GM19193 (cell line): Measurements from ENCODE around the gene CDH23.

Experiments
- POLR2A ChIP-seq: IDR thresholded peaks from 4 replicates; pipeline ENCODE4 v1.6.1; 2011; ENCODE audit not compliant: insufficient read depth, insufficient read length; ENCODE audit errors: extremely low read depth

CDH23 gene

DNA sequence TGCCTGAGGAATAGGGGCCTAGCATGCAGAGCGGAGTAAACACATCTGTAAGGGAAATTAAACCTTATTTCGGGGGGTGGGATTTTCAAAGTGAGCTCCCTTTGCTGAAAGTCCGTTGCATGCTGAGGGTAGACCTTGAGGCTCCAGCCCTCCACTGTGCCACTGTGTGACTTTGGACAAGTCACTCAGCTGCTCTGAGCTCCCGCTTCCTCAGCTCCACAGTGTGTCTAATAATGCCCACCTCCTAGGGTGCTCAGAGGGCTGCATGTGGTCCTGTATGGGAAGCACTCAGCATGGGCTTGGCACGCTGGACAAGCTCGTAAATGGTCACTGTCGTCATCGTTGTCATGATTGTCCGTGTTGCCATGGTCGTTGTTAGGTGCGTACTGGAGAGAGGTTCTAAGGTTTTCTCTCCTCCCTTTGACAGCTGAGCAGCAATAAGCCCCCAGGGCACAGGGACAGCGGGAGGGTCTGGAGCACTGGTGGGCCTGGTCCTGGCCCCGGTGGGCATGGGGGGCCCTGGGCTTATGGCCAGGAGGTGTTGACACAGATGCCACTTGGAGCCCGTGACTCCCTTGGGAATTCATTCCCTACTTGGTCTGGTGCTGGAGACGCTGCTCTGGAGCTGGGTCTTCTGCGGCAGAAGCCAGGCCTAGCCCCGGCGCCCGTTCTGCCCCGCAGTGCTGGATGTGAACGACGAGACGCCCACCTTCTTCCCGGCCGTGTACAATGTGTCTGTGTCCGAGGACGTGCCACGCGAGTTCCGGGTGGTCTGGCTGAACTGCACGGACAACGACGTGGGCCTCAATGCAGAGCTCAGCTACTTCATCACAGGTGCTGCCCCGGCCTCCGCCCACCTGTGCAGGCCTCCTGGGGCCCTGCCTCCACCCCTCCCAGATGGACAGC, 309.7 kb downstream of the CDH23 start:
- no peak for TF ChIP-seq POLR2A

DNA sequence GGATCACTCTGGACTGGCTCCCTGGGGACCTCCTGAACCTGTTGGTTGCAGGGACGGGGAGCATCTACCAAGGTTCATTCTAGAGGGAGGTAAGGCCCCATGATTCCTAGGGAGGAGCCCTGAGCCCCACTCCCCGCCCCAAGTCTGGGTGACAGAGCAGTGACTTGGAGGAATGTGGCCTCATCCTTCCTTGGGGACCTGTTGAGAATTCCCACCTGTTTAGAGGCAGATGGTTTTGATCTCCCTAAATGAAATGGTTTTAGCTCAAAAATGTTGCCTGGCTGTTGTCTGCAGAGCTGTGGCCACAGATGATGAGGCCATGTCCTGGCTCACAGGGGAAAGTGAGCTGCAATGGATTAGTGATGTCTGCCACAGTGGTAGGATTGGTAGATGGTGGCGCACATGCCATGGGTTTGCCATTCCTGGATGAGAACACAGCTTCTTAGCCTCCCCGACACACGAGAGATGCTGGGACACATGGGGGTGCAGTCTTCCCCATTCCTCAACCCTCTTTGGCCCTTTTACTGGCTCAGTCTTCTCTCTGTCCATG, 310.6 kb downstream of the CDH23 start:
- TF ChIP-seq POLR2A, result no peak

DNA sequence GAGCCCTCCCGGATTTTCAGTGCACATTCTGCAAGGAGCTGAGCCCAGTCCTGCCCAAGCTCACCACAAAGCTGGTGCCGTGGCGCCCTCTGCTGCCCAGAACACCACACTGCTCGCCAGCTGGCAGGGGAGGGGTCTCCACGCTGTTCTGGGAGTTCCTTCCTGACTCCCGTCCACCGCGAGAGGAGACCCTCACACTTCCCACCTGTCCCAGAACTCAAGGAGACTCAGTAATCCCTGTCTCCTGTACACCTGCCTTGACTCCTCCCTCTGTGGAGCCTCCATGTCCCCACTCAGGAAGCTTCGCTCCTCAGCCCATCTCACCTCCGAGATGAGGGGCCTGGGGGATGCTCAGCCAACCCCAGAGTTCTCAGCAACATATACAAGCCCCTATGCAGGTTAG, 311.6 kb downstream of the CDH23 start:
- TF ChIP-seq POLR2A, result no peak

DNA sequence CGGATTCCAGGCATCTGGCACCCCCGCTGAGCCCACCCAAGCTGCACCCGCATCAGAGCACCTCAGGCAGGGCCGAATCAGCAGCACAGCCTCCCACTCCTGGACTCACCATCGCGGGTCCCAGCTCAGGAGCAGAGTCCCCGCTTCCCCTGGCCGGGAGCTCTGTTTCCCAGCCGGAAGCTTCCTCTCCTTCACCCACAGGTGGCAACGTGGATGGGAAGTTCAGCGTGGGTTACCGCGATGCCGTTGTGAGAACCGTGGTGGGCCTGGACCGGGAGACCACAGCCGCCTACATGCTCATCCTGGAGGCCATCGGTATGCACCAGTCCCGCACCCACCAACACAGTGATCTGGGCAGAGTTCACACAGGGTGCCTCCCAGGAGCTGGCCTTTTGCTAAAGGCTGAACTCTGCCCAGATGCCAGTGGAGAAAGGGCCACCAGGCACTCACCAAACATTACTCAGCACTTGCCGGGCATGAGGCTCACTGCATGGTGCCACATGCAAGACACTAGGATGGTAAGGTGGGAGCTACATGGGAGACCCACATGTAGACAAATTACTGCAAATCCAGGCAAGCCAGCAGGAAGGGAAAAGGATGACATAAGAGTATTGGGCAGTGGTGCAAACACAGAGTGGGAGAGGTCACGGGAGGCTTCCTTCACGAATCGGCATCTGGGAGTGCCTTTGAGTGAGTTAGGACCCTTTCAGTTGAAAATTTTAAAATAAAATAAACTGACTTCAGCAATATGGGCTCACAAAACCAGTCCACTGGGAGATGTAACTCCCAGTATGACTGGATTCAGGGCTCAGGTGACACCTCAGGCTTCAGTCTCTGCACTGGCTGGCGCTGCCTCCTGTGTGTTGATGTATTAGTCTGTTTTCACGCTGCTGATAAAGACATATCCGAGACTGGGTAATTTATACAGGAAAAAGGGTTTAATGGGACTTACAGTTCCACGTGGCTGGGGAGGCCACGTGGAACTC, 312.5 kb downstream of the CDH23 start:
- no peak for TF ChIP-seq POLR2A

- no peak for TF ChIP-seq POLR2A
These were observed 313.8 kb downstream of the CDH23 start for GRCh38 chr10:71710519-71710918.

- TF ChIP-seq POLR2A, result no peak
These were observed 314.4 kb downstream of the CDH23 start for GRCh38 chr10:71711052-71711623.

DNA sequence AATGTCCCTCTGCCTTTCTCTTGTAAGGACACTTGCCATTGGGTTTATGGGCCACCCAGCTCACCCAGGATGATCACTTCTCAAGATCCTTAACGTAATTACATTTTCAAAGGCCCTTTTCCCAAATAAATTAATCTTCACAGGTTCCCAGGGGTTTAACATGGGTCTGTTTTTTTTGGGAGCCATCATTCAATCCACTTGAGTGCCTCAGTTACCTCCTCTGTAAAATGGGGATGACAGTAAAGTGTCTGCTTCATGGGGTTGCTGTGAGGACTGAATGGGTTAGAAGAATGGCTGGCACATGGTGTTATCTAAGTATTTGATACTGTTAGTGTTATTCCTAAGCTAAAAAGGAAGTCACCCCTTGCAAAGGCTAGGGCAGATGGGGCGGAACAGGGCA, 315.4 kb downstream of the CDH23 start:
- no peak for TF ChIP-seq POLR2A

GRCh38 chr10:71712572-71713134, 315.9 kb downstream of the CDH23 start:
- no peak for TF ChIP-seq POLR2A

DNA sequence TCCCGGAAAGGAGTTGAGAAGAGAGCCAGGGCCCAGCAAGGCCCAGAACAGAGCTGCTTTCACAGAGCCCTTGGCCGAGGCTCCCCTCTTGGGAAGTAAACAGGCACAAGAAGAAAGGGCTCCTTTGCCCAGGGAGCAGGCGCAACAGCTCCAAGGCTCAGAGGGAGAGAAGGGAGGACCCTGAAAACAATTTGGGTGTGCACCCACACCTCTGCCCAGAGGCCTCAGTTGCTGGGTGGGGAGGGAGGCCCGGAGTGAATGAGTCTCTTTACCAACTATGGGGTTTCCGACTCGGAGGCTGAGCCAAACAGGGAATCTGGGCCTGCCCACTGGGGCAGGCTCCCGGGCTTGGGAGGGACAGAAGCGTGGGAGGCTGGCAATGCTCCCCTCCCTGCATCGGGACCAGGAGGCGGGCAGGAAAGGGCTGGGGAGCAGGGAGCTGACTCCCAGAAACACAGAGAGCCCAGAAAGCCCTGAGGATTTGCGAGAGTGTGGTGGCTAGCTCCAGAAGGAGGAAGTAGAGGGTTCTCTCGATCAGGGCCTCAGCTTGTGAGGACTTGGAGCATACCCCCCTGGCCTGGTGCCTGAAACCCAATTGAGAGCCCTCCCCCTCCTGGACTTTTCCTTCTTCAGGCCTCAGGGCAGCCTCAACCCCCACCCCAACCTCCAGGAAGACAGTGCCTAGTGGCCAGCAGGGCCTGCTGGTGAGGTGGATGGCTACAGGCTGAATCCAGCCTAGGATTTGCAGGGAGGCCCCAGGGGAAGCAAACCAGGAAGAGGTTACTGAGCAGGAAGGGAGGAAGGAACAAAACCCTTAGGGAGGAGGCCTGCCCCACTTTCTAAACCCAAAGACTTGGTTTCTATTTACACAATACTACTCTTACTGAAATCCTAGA, 316.7 kb downstream of the CDH23 start:
- TF ChIP-seq POLR2A, result no peak

DNA sequence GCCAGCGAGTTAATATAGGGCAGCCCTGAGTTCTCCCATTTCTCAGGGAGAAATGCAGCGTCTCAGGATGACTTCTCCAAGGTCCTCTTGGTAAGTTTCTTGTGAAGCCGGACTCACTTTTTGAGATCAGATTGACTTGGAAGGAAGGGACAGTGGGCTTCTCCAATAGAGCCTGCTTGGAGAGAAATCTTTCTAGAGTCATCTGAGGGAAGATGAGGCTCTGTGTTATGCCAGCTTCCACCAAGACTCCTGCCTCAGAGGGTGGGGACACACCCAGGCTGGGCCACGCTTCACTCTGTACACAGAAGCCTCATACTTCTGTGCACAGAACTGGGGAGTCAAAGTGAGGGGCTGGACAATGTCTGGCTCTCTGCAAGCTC, 317.3 kb downstream of the CDH23 start:
- no peak for TF ChIP-seq POLR2A

DNA sequence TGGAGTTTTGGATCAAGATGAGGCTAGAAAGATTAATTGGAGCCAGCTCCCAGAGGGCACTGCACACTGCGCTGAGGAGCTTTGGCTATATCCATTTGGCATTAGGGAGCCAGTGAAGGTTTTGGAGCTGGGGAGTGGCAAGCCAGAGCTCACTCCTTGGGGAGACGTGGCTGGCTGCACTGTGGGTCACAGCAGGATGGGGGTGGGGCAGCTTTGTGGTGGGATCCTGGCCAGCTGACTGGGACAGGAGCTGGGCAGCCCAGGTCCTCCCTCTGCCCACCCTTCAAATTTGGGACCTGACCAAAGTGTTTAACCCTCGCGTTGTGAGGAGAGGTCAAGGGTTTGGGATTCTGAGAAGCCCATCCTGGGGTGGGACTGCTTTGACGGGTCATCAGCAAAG, 317.9 kb downstream of the CDH23 start:
- no peak for TF ChIP-seq POLR2A

- no peak for TF ChIP-seq POLR2A
These were observed 318.3 kb downstream of the CDH23 start for GRCh38 chr10:71715026-71715425.

DNA sequence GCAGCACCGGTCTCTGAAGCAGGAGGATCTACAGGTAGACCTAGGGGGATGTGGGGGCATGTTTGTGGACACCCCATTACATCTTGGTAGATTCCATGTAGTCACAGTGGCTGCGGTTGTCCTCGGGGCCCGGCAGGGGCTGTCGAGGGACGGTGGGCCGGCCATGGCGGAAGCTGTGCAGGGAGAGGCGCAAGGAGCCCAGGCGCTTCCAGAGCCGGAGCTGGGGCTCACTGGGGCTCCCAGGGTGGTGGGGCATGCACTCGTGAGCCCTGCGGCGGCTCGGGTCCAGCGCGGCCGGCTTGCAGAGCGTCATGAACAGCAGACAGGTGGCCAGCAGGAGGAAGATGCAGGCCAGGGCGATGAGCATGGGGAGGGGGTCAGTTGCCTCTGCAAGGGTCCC, 319.1 kb downstream of the CDH23 start:
- TF ChIP-seq POLR2A, result no peak

GRCh38 chr10:71716426-71716825, 319.7 kb downstream of the CDH23 start:
- no peak for TF ChIP-seq POLR2A
